ENCODE results near the gene TMSB15B.
"Not testable (repeated sequence)": the region's sequence is repeated elsewhere in the genome, so short reads cannot be mapped to it uniquely, and the experiment has no call there.

Gene TMSB15B

DNA sequence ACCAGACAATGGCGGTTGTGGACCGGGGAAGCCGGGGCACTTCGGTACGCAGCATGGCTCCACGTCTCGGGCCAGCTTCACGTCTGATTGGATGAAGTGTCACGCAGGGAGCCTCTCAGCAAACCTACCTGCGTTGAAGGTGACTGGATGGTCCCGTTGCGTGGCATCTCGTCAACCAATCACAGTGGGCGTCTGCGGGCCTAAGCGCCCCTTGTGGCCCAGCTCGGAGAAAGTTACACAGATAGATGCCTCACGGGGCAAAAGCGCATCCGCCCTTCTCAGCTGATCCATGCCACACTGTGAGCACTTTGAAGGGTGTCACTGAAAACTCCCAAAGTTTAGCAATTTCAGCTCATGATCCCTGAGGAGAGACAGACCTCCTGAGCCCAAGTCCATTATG is 51.2 kb downstream of the TMSB15B start, which contains the start of gene H2BW1:
H2BW1 (minus strand) TSS at position 103 of the 400 bp plus-strand sequence. CDS start 132 bp downstream, outside the sequence.
- Histone ChIP-seq H3K27ac (no peak within 1 kb of the TSS), H3K27me3 (no peaks in the 10 kb centered on the region), H3K4me3 (no peak within 1 kb of the TSS), H3K36me3 (no peaks in the 10 kb centered on the region), H3K9me3 (no peaks in the 10 kb centered on the region), H3K4me1 (no peaks in the 10 kb centered on the region)
- intact Hi-C loops (cut with DNase I; ENCODE audit: low total_unique reads), result loop anchor here (5.0 kb wide), 2 partner anchors 1271 to 1669 kb away; no protein-coding TSS in a partner anchor
- TF ChIP-seq CTCF (IDR thresholded peaks at IDR 0.05), result no peak
- DNase-seq, result no peak

- H3K4me1 ChIP-seq; intact Hi-C loops (cut with DNase I; ENCODE audit: low total_unique reads); H3K9me3 ChIP-seq; H3K27ac ChIP-seq; H3K27me3 ChIP-seq; DNase-seq; H3K36me3 ChIP-seq; H3K4me3 ChIP-seq: not testable (repeated sequence)
These were observed 53.1 kb downstream of the TMSB15B start for GRCh38 chrX:104015576-104015975.
